ENCODE data around the gene KIF3B. TPM values are rescaled to one million over a fixed set of nuclear protein-coding genes. Genes with fewer than 3 reads are reported as not detected.

Gene KIF3B
- total and polyA plus RNA-seq, 2 of the 13 experiments (the other 11 are each of a cell fraction or from before 2014, with no cell fraction given) = 23.6 to 28.8 TPM

DNA sequence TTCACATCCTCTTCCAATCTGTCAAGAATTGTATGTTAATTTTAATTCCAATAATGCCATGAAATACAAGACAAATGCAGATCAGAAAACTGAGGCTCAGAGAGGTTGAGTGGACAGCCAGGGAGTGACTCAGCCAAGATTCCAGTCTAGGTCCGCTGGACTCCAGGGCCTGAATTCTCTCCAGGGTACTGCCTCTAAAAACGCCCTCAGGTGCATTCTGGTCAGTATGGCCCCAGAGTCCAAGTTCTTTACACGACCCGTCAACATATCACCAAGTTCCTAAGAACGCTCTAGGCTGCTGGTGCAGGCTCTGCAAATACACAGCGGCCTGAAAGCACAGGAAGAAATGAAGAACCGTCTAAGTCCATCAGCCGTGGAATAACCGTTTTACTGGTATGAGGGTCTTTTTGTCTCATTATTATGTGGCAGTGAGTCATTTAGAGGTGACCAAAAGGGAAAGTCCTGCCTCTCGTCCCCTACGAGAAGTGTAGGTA is 80.0 kb downstream of the KIF3B start (continued):
- TF ChIP-seq, protein P1, sequence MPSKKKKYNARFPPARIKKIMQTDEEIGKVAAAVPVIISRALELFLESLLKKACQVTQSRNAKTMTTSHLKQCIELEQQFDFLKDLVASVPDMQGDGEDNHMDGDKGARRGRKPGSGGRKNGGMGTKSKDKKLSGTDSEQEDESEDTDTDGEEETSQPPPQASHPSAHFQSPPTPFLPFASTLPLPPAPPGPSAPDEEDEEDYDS (CRISPR knock-in tag; IDR thresholded peaks at IDR 0.05) = no peak
- TF ChIP-seq ZNF230 (CRISPR knock-in tag; IDR thresholded peaks at IDR 0.05) = no peak
- TF ChIP-seq DNMT1 (CRISPR knock-in tag; IDR thresholded peaks at IDR 0.05) = 0 out of 2 replicates have a peak, but pooled peaks have one; percentile 69
- no peak for TF ChIP-seq ATRX (CRISPR knock-in tag; IDR thresholded peaks at IDR 0.05; ENCODE audit: borderline replicate concordance)
- no peak for TF ChIP-seq ZBTB20 (CRISPR knock-in tag; IDR thresholded peaks at IDR 0.05; ENCODE audit: borderline replicate concordance, low read depth)
- TF ChIP-seq ZNF660 (CRISPR knock-in tag; IDR thresholded peaks at IDR 0.05; ENCODE audit: borderline replicate concordance, low read depth) = peak; percentile 63; the same call in 1 of the 2 replicates
- peak; percentile 43; the same call in 1 of the 2 replicates for TF ChIP-seq ADNP (CRISPR knock-in tag; IDR thresholded peaks at IDR 0.05)
- TF ChIP-seq, protein P2, sequence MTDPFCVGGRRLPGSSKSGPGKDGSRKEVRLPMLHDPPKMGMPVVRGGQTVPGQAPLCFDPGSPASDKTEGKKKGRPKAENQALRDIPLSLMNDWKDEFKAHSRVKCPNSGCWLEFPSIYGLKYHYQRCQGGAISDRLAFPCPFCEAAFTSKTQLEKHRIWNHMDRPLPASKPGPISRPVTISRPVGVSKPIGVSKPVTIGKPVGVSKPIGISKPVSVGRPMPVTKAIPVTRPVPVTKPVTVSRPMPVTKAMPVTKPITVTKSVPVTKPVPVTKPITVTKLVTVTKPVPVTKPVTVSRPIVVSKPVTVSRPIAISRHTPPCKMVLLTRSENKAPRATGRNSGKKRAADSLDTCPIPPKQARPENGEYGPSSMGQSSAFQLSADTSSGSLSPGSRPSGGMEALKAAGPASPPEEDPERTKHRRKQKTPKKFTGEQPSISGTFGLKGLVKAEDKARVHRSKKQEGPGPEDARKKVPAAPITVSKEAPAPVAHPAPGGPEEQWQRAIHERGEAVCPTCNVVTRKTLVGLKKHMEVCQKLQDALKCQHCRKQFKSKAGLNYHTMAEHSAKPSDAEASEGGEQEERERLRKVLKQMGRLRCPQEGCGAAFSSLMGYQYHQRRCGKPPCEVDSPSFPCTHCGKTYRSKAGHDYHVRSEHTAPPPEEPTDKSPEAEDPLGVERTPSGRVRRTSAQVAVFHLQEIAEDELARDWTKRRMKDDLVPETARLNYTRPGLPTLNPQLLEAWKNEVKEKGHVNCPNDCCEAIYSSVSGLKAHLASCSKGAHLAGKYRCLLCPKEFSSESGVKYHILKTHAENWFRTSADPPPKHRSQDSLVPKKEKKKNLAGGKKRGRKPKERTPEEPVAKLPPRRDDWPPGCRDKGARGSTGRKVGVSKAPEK (CRISPR knock-in tag; IDR thresholded peaks at IDR 0.05; ENCODE audit: borderline replicate concordance) = no peak
- TF ChIP-seq MAF1 (CRISPR knock-in tag; IDR thresholded peaks at IDR 0.05; ENCODE audit: borderline replicate concordance) = no peak
- TF ChIP-seq, protein P3, sequence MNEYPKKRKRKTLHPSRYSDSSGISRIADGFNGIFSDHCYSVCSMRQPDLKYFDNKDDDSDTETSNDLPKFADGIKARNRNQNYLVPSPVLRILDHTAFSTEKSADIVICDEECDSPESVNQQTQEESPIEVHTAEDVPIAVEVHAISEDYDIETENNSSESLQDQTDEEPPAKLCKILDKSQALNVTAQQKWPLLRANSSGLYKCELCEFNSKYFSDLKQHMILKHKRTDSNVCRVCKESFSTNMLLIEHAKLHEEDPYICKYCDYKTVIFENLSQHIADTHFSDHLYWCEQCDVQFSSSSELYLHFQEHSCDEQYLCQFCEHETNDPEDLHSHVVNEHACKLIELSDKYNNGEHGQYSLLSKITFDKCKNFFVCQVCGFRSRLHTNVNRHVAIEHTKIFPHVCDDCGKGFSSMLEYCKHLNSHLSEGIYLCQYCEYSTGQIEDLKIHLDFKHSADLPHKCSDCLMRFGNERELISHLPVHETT (CRISPR knock-in tag; conservative IDR thresholded peaks at IDR 0.05) = no peak
- TF ChIP-seq ZNF30 (CRISPR knock-in tag; IDR thresholded peaks at IDR 0.05) = 0 out of 2 replicates have a peak, but pooled peaks have one; percentile 72
- TF ChIP-seq, protein P4, sequence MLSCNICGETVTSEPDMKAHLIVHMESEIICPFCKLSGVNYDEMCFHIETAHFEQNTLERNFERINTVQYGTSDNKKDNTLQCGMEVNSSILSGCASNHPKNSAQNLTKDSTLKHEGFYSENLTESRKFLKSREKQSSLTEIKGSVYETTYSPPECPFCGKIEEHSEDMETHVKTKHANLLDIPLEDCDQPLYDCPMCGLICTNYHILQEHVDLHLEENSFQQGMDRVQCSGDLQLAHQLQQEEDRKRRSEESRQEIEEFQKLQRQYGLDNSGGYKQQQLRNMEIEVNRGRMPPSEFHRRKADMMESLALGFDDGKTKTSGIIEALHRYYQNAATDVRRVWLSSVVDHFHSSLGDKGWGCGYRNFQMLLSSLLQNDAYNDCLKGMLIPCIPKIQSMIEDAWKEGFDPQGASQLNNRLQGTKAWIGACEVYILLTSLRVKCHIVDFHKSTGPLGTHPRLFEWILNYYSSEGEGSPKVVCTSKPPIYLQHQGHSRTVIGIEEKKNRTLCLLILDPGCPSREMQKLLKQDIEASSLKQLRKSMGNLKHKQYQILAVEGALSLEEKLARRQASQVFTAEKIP (CRISPR knock-in tag; IDR thresholded peaks at IDR 0.05; ENCODE audit: borderline replicate concordance) = no peak
- peak; percentile 23; the same call in 1 of the 2 replicates for TF ChIP-seq RCOR2 (CRISPR knock-in tag; IDR thresholded peaks at IDR 0.05)
- TF ChIP-seq, protein P5, sequence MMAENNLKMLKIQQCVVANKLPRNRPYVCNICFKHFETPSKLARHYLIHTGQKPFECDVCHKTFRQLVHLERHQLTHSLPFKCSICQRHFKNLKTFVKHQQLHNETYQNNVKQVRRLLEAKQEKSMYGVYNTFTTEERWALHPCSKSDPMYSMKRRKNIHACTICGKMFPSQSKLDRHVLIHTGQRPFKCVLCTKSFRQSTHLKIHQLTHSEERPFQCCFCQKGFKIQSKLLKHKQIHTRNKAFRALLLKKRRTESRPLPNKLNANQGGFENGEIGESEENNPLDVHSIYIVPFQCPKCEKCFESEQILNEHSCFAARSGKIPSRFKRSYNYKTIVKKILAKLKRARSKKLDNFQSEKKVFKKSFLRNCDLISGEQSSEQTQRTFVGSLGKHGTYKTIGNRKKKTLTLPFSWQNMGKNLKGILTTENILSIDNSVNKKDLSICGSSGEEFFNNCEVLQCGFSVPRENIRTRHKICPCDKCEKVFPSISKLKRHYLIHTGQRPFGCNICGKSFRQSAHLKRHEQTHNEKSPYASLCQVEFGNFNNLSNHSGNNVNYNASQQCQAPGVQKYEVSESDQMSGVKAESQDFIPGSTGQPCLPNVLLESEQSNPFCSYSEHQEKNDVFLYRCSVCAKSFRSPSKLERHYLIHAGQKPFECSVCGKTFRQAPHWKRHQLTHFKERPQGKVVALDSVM (CRISPR knock-in tag; IDR thresholded peaks at IDR 0.05) = 0 out of 2 replicates have a peak, but pooled peaks have one; percentile 11
- peak; percentile 83; the same call in 1 of the 2 replicates for TF ChIP-seq NCOA1 (CRISPR knock-in tag; IDR thresholded peaks at IDR 0.05)
- TF ChIP-seq ZNF589 (CRISPR knock-in tag; conservative IDR thresholded peaks at IDR 0.05) = no peak
- TF ChIP-seq, protein P6, sequence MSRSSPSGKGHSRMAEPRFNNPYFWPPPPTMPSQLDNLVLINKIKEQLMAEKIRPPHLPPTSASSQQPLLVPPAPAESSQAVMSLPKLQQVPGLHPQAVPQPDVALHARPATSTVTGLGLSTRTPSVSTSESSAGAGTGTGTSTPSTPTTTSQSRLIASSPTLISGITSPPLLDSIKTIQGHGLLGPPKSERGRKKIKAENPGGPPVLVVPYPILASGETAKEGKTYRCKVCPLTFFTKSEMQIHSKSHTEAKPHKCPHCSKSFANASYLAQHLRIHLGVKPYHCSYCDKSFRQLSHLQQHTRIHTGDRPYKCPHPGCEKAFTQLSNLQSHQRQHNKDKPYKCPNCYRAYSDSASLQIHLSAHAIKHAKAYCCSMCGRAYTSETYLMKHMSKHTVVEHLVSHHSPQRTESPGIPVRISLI (CRISPR knock-in tag; IDR thresholded peaks at IDR 0.05; ENCODE audit: borderline replicate concordance) = no peak
- TF ChIP-seq JUNB (CRISPR knock-in tag; IDR thresholded peaks at IDR 0.05; ENCODE audit: borderline replicate concordance) = no peak
- 0 out of 2 replicates have a peak, but pooled peaks have one; percentile 60 for TF ChIP-seq ZNF615 (CRISPR knock-in tag; IDR thresholded peaks at IDR 0.05; ENCODE audit: borderline replicate concordance)
- no peak for TF ChIP-seq ZNF564 (CRISPR knock-in tag; IDR thresholded peaks at IDR 0.05)
